Measurements from ENCODE around the gene ZMYM2. TPM values are rescaled to one million over a fixed set of nuclear protein-coding genes. Genes with fewer than 3 reads are reported as not detected.

The ZMYM2 gene
- total RNA-seq, 1 donor from 2014 or later, result 61.1 TPM

DNA sequence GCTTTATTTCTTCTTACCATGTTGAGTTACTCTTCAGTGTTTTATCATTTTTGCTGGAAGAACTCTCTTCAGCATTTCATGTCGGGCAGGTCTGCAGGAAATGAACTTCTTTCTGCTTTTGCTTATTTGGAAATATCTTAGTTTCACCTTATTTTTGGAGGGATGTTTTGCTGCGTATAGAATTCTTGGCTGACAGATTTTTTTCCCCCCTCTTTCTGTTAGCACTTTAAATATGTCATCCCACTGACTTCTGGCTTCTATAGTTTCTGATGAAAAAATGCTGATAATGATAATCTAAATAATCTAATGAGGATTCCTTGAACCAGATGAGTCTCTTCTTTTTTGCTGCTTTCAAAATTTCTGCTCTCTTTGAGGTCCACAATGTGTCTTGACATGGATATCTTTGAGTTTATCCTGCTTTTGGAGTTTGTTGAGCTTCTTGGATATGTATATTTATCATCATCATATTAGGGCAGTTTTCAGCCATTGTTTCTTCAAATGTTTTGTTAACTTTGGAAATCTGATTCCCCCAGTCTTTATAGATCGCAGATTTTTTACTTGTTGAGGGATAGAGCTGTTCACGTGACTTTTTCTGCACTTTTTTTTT, 20.4 kb downstream of the ZMYM2 start:
- H3K4me3 ChIP-seq (ENCODE audit: low read depth, low read length), result no peak overlapping the region
- no peaks in the 10 kb centered on the region for H3K27me3 ChIP-seq (ENCODE audit: control insufficient read depth, insufficient read depth, low read length)
- no peak for FAIRE-seq
- DNase-seq (ENCODE audit: low read depth), result no peak
- peaks cover 3% of the 10 kb centered on the region for H3K36me3 ChIP-seq (ENCODE audit: control insufficient read depth, insufficient read depth, low read length)
- TF ChIP-seq, protein P1, sequence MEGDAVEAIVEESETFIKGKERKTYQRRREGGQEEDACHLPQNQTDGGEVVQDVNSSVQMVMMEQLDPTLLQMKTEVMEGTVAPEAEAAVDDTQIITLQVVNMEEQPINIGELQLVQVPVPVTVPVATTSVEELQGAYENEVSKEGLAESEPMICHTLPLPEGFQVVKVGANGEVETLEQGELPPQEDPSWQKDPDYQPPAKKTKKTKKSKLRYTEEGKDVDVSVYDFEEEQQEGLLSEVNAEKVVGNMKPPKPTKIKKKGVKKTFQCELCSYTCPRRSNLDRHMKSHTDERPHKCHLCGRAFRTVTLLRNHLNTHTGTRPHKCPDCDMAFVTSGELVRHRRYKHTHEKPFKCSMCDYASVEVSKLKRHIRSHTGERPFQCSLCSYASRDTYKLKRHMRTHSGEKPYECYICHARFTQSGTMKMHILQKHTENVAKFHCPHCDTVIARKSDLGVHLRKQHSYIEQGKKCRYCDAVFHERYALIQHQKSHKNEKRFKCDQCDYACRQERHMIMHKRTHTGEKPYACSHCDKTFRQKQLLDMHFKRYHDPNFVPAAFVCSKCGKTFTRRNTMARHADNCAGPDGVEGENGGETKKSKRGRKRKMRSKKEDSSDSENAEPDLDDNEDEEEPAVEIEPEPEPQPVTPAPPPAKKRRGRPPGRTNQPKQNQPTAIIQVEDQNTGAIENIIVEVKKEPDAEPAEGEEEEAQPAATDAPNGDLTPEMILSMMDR (IDR thresholded peaks at IDR 0.05; ENCODE audit: insufficient read depth, low read length, severe bottlenecking), result no peak

DNA sequence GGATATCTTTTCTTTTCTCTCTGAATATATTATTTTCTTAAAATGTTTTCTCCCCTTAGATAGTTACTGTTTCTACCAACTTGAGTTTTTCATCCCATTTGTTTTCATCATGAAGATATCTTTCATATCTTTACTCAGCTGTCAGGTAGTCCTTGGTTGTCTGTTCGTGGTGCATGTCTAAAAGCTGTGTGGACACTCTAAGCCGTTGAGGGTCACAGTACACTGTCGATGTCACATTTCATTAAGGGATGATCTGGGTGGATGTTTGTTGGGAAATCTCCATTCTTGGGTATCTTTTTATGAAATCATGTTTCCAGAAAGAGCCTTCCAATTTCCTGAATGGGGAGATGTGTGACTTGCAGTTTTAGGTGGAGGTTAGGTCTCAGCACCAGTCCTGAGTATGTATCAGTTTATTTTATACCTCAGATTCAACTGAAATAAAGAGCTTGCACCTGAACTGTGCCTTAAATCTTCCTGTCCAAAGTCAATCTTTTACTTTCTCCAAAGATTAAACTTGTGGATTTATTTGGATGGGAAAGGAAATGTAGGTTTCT, 23.2 kb downstream of the ZMYM2 start:
- peaks cover 4% of the 10 kb centered on the region for H3K36me3 ChIP-seq (ENCODE audit: control insufficient read depth, insufficient read depth, low read length)
- TF ChIP-seq, protein P1 (IDR thresholded peaks at IDR 0.05; ENCODE audit: insufficient read depth, low read length, severe bottlenecking), result no peak
- FAIRE-seq, result no peak
- no peak overlapping the region for H3K4me3 ChIP-seq (ENCODE audit: low read depth, low read length)
- no peaks in the 10 kb centered on the region for H3K27me3 ChIP-seq (ENCODE audit: control insufficient read depth, insufficient read depth, low read length)
- no peak for DNase-seq (ENCODE audit: low read depth)

DNA sequence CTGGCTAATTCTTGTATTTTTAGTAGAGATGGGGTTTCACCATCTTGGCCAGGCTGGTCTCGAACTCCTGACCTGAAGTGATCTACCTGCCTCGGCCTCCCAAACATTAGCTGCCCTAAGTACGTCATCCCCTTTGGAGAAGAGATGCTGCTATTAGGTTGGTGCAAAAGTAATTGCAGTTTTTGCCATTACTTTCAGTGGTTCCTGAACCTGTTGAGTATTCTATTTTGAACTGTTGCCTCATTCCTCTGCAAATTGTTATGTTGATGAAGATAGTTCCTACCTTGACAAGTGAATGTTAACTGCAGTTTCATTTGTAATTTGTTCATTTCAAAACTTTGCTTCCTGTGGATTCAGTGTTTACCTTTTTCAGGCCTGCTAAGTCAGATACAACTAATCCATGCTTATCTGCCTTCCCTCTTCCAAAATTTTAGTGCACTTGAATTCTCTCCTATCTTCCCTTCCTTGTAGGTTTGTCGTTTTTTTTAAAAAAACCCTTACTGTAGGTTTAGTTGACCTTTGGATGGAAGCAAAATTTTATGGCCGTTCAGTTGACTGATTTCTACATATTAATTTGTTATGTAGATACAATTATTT, 24.0 kb downstream of the ZMYM2 start:
- H3K27me3 ChIP-seq (ENCODE audit: control insufficient read depth, insufficient read depth, low read length), result no peaks in the 10 kb centered on the region
- no peak overlapping the region for H3K4me3 ChIP-seq (ENCODE audit: low read depth, low read length)
- TF ChIP-seq, protein P1 (IDR thresholded peaks at IDR 0.05; ENCODE audit: insufficient read depth, low read length, severe bottlenecking), result no peak
- H3K36me3 ChIP-seq (ENCODE audit: control insufficient read depth, insufficient read depth, low read length), result peaks cover 4% of the 10 kb centered on the region
- FAIRE-seq (no peak), DNase-seq (ENCODE audit: low read depth) (no peak)

GRCh38 chr13:19984430-19985218, 26.1 kb downstream of the ZMYM2 start:
- H3K27me3 ChIP-seq (ENCODE audit: control insufficient read depth, insufficient read depth, low read length), result no peaks in the 10 kb centered on the region
- peaks cover 1% of the 10 kb centered on the region for H3K36me3 ChIP-seq (ENCODE audit: control insufficient read depth, insufficient read depth, low read length)
- H3K4me3 ChIP-seq (ENCODE audit: low read depth, low read length), result no peak overlapping the region
- FAIRE-seq (no peak), DNase-seq (ENCODE audit: low read depth) (peak; percentile 26)
- TF ChIP-seq, protein P1 (IDR thresholded peaks at IDR 0.05; ENCODE audit: insufficient read depth, low read length, severe bottlenecking), result peak; percentile 41

- Histone ChIP-seq H3K4me3 (ENCODE audit: low read depth, low read length) (no peak overlapping the region), H3K27me3 (ENCODE audit: control insufficient read depth, insufficient read depth, low read length) (no peaks in the 10 kb centered on the region), H3K36me3 (ENCODE audit: control insufficient read depth, insufficient read depth, low read length) (peaks cover 1% of the 10 kb centered on the region)
- TF ChIP-seq, protein P1 (IDR thresholded peaks at IDR 0.05; ENCODE audit: insufficient read depth, low read length, severe bottlenecking), result no peak
- FAIRE-seq (no peak), DNase-seq (ENCODE audit: low read depth) (no peak)
These were observed 26.7 kb downstream of the ZMYM2 start for GRCh38 chr13:19985219-19985556.
